Fibroblast of pulmonary artery (primary cell): ENCODE data around the gene MAZ.

Source experiments
- DNase-seq: peaks from one replicate; pipeline ENCODE4 v3.0.0-alpha.2; 2010; ENCODE audit warnings: low read depth
- H3K4me3 ChIP-seq: replicated peaks from 2 replicates; pipeline ENCODE4 v1.5.1; 2011; ENCODE audit warnings: low read depth, mild to moderate bottlenecking, control low read depth, low read length, moderate library complexity
- TF ChIP-seq, protein P1 (sequence below): IDR thresholded peaks from 2 replicates; pipeline ENCODE4 v1.5.1; 2011; ENCODE audit warnings: mild to moderate bottlenecking, control low read depth, low read length, inconsistent platforms; ENCODE audit errors: missing control alignments

The MAZ gene

DNA sequence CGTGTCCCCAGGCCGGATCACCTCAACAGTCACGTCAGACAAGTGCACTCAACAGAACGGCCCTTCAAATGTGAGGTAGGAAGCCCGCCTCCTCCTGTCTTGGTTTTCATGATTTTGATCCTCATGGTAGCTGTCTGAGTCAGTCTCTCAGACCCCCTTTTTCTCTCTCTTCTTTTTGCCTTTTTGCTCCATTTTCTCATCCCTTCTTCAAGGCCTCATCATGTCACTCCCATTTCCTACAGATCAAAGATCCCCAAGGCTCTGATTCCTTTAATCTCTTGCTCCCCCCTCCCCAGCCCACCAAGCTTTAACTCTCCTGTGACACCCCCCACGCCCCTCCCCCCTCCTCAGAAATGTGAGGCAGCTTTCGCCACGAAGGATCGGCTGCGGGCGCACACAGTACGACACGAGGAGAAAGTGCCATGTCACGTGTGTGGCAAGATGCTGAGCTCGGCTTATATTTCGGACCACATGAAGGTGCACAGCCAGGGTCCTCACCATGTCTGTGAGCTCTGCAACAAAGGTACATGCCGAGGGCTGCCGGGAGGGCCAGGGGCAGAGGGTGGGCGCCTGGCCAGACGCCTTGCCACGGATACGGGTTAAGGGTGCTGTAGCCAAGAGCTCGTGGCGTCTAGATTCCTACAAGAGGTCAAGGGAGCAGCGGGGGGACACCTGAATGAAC is 2.0 kb downstream of the MAZ start:
- TF ChIP-seq, protein P1, sequence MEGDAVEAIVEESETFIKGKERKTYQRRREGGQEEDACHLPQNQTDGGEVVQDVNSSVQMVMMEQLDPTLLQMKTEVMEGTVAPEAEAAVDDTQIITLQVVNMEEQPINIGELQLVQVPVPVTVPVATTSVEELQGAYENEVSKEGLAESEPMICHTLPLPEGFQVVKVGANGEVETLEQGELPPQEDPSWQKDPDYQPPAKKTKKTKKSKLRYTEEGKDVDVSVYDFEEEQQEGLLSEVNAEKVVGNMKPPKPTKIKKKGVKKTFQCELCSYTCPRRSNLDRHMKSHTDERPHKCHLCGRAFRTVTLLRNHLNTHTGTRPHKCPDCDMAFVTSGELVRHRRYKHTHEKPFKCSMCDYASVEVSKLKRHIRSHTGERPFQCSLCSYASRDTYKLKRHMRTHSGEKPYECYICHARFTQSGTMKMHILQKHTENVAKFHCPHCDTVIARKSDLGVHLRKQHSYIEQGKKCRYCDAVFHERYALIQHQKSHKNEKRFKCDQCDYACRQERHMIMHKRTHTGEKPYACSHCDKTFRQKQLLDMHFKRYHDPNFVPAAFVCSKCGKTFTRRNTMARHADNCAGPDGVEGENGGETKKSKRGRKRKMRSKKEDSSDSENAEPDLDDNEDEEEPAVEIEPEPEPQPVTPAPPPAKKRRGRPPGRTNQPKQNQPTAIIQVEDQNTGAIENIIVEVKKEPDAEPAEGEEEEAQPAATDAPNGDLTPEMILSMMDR: no peak
- no peak for DNase-seq
- H3K4me3 ChIP-seq: peak overlapping the region; percentile 66

DNA sequence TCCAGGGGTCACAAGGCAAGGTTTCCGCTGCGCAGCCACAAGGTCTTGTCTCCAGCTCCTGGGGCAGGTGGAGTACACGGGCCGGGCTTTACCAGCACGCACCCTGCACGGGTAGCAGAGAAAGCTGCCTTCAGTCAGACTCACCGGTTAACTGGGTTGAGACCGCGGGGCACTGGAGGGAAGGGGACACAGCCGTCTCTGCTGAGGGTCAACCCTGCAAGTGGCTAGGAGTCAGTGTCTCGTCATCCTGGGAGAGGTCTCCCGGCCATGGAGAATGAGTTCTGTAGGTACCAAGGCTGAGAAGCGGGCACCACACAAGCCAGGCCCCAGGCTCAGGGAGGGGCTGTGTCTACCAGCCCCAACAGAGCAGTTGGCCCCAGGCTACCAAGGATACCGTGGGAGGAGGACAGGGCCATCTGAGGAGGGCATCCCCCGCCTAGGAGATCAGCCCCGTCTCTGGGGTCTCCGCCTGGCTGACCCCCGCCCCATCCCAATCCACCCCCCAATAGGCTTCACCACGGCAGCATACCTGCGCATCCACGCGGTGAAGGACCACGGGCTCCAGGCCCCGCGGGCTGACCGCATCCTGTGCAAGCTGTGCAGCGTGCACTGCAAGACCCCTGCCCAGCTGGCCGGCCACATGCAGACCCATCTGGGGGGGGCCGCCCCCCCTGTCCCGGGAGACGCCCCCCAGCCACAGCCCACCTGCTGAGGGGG is 2.9 kb downstream of the MAZ start:
- DNase-seq: no peak
- H3K4me3 ChIP-seq: peak overlapping the region; percentile 66

DNA sequence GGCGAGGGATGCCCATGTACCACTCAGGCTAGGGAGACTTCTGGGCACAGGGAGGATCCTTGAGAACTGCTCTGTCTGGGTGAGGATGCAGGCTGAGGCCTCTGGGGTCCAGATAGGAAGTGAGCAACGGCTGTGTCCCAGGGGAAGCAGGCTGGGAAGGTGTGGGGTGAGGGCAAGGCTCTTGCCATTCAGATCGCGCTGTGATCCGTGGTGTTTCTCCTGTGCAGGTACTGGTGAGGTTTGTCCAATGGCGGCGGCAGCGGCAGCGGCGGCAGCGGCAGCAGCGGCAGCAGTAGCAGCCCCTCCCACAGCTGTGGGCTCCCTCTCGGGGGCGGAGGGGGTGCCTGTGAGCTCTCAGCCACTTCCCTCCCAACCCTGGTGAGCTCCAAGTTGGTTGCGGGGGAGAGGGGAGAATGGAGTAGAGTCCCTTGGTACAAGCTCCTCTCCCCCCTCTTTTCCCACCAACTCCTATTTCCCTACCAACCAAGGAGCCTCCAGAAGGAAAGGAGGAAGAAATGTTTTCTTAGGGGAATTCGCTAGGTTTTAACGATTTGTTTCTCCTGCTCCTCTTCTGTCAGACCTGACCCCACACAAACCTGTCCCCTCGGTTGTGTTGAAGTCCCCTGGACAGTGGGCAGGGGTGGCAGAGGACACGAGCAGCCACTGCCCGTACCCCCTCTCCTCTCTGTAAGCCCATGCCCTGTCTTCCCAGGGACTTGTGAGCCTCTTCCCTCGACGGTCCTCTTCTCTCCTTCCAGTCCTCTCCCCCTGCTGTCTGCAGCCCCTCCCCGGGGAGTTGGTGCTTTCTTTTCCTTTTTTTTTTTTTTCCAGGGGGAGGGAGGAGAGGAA is 3.7 kb downstream of the MAZ start:
- TF ChIP-seq, protein P1: no peak
- no peak for DNase-seq
- peak overlapping the region; percentile 12 for H3K4me3 ChIP-seq

More for the DNA sequence above, 2.9 kb downstream of the MAZ start:
- TF ChIP-seq, protein P1: no peak

DNA sequence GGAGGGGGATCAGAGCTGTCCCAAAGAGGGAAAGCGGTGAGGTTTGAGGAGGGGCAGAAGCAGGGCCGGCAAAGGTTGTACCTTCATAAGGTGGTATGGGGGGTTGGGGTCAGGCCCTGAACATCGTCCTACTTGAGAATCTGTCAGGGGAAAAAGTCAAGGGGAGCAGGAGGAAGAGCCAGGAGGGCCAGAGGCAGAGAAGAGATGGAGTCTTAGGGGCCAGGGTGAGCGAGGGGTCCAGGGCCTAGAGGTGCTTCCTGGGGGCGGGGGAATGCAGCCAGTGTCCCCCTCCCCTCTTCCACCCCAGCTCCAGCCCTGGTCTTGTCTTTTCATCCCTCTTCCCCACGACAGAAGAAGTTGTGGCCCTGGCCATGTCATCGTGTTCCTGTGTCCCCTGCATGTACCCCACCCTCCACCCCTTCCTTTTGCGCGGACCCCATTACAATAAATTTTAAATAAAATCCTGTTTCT is 4.4 kb downstream of the MAZ start:
- TF ChIP-seq, protein P1: no peak
- DNase-seq: no peak
- H3K4me3 ChIP-seq: no peak overlapping the region

DNA sequence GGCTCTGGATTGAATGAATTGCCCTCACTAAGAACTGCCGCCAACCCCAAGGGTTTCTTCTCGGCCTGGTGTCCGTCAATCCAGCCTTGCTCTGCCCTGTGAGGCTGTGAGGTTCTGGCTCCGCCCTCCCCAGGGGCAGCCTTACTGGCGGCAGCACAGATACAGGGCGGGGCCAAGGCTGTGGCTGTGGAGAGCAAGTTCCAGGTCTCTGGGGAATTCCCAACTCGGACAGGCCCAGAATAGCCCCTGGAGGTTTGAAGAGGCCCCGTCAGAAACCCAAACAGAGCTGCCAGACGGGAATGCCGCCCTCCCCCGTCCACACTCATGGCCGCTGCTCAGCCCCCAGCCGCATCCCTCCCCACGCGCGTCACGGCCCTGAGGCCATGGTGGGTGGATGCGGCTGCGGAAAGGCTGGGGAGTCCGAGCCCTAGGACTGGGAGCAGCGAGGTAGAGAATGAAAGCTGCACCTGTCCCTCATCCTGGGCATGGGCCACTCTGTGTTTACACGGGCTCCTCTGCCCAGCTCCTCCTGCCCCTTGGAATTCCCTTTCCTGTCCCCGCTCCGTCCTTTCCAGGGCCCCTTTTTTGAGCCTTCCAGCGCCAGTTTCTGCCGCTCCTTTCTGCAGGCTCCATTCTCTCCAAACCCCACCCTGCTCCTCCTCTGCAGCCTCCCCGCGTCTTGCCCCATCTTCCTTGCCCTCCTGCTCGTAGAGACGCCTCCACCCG is 5.0 kb downstream of the MAZ start:
- TF ChIP-seq, protein P1: no peak

More for the DNA sequence above, 5.0 kb downstream of the MAZ start:
- peak overlapping the region; percentile 60 for H3K4me3 ChIP-seq
- peak; percentile 99 for DNase-seq
